Measurements from ENCODE around the gene IQCB1.
"Not testable (repeated sequence)": the region's sequence is repeated elsewhere in the genome, so short reads cannot be mapped to it uniquely, and the experiment has no call there.

The IQCB1 gene

DNA sequence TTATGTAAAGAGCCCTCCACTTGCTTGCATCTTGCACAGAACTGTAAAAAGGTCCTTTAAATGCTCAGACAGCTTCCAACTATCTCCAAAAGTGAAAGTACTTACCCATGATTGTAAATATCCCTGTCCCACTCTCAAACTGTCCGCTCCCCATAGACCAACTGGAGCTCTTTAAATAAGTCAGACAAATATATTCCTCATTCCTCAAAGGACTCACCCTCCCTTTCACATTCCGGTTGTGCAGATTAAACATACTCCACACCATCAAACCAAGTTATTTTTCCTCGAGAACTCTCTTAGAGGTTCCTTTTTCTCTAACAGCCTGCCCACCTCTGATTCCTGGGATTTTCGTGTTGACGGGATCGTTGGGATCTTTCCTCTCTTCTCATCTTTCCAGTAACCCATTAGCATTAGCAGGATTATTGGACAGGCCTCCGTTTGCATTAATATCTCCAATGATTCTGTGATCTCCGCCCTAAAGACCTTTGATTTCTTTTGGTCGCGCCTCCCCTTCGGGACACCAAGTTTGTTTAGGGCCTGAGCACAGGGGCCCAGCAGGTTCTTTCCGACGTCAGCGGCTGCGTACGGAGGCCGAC is 86.1 kb downstream of the IQCB1 start:
- DNase-seq (ENCODE audit: low read depth) = no peak

DNA sequence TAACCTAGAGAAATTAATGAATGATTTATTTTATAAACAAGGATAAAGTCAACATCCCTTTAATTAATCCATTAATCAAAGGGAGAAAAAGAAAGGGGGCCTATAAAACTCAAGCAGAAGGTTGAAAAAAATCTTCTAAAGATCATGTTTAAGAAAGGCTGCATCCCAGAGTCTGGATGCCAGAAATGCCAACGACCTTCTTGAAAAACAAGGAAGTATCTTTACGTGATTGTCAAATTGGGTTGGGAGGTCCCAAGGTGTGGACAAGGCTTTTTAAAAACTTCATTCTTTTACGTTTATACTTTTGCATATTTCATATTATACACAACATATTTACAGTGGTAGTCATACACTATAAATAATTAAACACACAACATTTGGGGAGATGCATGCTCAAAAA is 86.9 kb downstream of the IQCB1 start:
- no peak for DNase-seq (ENCODE audit: low read depth)

- DNase-seq (ENCODE audit: low read depth) = not testable (repeated sequence)
Measured at GRCh38 chr3:121743106-121743505, 91.8 kb downstream of the IQCB1 start.

- DNase-seq (ENCODE audit: low read depth) = no peak
Measured at GRCh38 chr3:121740896-121741295, 94.0 kb downstream of the IQCB1 start.

- DNase-seq (ENCODE audit: low read depth) = no peak
Measured at GRCh38 chr3:121739902-121740301, 95.0 kb downstream of the IQCB1 start.

DNA sequence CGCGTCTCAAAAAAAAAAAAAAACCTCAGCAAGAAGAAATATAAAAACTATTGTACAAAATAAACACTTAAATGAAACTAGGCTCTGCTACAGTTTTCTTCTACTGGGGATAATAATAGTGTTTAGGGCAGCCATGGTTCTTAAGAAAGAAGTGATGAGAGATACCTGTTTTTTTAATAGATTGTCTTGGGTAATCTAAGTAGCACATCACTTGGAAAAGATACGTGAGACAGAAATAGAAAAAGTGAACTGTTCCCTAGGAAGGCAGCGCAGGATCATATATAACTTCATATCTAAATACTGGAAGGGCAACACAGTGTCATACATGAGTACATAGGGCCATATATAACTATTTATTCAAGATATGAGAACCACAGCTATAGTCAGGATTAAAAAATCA is 97.2 kb downstream of the IQCB1 start:
- no peak for DNase-seq (ENCODE audit: low read depth)

DNA sequence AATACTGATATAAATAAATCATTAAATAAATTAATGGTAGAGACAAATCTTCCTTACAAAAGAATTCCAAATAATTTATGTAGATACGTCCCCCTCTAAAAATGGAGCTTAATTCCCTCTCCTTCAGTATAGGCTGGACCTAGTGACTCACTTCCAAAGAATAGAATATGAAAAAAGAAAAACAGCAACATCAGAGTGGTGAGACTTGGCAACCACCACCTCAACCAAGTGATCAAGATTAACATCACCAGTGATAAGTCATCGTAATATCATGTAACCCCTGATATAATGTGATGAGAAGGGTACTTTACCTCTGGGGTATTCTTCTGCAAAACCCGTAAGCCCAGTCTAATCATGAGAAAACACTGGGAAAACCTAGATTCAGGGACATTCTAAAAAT is 98.7 kb downstream of the IQCB1 start:
- DNase-seq (ENCODE audit: low read depth) = no peak

GRCh38 chr3:121735047-121735696 is 99.7 kb downstream of the IQCB1 start:
- no peak for DNase-seq (ENCODE audit: low read depth)

DNA sequence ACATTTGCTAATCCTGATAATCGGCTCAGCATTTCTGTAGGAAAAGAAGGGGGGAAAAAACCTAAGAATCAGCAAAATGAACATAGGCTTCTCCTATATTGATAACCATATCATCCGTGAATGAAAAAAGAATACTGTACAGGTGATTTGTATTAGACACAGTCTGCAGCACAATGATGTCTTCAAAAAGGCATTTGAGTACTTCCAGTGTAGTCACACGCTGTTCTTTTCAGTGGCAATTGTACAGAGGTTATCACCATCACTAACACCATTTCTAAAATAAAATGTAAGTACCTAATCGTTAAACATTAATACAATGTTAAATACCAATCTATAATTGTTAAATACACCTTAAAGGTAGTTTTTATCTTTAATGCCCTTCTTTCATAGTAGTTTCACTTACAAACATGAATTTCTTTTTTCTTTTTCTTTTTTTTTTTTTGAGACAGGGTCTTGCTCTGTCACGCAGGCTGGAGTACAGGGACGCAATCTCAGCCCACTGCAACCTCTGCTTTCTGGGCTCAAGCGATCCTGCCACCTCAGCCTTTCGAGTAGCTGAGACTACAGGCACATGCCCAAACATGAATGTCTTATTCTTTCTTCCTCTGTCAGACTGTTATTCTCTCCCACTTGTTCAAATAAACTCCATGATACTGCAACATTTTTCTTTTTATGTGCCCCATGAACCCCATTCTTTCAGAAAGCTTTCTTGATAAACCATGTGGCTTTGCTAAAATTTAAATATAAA is 103.7 kb downstream of the IQCB1 start:
- no peak for DNase-seq (ENCODE audit: low read depth)

DNA sequence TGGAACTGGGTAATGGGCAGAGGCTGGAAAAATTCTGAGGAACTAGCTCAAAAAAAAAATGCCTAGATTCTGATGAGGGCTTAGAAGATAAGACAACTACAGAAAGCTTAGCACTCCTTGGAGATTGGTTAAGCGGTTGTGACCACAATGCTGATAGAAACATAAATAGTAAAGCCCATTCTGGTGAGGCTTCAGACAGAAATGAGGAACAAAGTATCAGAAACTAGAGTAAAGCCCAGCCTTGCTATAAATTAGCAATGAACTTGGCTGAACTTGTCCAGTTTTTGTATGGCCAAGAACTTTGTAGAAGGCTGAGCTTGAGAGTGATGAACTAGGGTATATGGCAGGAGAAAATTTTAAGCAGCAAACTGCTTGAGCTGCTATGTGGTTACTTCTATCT is 110.7 kb downstream of the IQCB1 start:
- DNase-seq (ENCODE audit: low read depth) = no peak

GRCh38 chr3:121723485-121723884 is 111.4 kb downstream of the IQCB1 start:
- no peak for DNase-seq (ENCODE audit: low read depth)

DNA sequence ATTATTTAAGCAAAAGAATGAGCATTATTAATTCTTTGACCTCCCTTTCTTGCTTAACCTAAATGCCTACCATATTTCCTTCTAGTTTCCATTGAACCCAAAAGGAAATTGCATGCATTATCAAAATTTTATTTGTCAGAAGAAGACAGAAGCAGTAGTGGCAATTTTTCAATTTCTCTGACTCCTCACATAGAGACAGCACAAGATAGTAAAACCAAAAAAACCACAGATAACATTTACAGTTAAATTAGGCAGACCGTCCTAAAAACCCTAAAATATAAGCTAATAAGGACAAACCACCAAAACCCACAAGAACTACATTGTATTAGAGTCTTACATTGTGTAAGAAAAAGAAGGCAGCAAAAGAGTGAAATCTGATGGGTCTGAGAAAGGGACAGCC is 112.4 kb downstream of the IQCB1 start:
- no peak for DNase-seq (ENCODE audit: low read depth)

DNA sequence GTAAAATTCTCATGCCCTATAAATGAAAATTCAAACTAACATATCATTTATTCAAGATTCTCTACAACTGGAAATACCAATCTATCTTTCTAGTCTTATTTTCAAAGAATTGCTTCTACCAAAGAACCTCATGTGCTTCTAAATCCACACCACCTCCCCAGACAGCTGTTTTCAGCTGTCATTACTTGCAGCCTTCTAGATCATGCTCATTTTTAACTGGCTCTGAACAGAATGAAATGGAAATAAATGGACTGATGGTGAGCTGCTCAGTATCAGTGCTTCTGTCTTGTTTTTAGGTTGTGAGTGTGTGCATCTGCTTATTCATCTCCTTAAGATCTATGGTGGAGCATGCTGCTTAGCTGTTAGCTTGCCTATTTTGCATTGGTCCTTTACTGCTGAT is 114.7 kb downstream of the IQCB1 start:
- no peak for DNase-seq (ENCODE audit: low read depth)

Measured in stimulated activated CD8-positive, alpha-beta memory T cell treated with anti-CD3 and anti-CD28 coated beads, Interleukin-12 subunit alpha, Interleukin-12 subunit beta, amount 100 ng/mL, for 4 hours (primary cell).